Left cardiac atrium (tissue), 2 donors: Measurements from ENCODE around the gene FAM221A. TPM values are rescaled to one million over a fixed set of nuclear protein-coding genes. Genes with fewer than 3 reads are reported as not detected.

Experiments used
- total RNA-seq, 2 donors: library from RNA; stranded (reverse); fragmentation: NEBNext Ultra II Directional; extraction: Animal tissue kit (Norgen Biotek cat#: 25700); gene quantifications; one replicate each; pipeline ENCODE4 v1.2.1, GENCODE V29; 2021
- donor health status: DM: no; HTN: yes; CAD: no; lungs with severe emphysema.
- donor health status: DM: yes; HTN: yes; CAD: no.

FAM221A gene
- total RNA-seq, 2 donors from 2014 or later = 3.0 to 4.1 TPM

Other genes starting within 250 kb of the FAM221A start
- gene IGF2BP3, start 209.7 kb upstream of the FAM221A start, total RNA-seq = under 1 TPM; 0.15 to 0.60 TPM
- gene TRA2A, start 148.2 kb upstream of the FAM221A start, total RNA-seq = 10 to 100 TPM; 33.1 to 39.7 TPM
- gene CCDC126, start 82.8 kb upstream of the FAM221A start, total RNA-seq = 10 to 100 TPM in 1 of 2 donors, 1 to 10 TPM in 1; 8.4 to 10.9 TPM
- gene STK31, start 30.0 kb downstream of the FAM221A start, total RNA-seq = under 1 TPM; 0.06 to 0.21 TPM